ENCODE measurements around the gene FAIM. TPM values are rescaled to one million over a fixed set of nuclear protein-coding genes. Genes with fewer than 3 reads are reported as not detected.

Gene FAIM
- total RNA-seq = 7.0 and 10.7 TPM in 2 replicates

DNA sequence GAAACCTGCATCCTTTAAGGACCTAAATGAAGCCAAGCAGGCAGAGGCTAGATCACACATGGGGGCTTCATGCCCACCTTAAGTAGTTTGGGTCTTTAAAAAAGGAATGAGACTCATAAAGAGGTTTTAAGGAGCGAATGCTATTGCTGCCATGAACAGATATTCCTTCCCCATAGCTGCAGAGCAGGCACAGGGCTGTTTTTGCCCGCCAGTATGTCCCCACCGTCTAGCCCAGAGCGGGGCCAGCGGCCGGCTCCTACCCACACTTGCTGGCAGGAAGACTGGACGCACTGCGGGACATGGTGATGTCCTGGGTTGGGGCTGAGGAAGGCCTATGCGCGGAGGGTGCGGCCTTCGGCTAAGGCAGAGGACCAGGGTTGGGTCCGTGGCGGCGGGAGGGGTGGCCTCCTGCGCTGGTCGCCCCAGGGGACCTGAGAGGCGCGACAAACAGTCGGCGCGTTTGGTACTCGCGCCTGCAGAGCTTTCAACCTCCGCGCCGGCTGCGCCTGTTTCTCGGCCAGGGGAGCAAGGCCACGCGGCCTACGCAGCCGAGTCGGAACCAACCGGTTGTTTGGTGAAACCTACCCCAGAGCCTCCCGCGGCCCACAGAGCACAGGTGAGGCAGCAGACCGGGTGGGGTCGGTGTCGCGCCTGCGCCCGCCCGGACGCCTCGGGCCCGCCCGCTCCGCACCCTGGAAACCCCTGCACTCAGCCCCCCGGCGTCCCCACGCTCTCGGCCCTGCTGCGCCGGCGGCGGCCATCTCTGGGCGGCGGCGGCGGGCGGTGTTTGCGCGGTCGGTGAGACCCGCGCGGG is at the start of gene FAIM:
Gene FAIM, plus strand, starts transcription at position 450 of the 814 bp plus-strand sequence. CDS start 10,956 bp downstream, outside the sequence.

GRCh38 chr3:138594150-138594934 is 14.2 kb upstream of the FAIM start, which contains the start of gene CEP70:
CEP70 (minus strand) TSS chr3:138594260; CDS start chr3:138572927, 21,333 bp downstream.

Other genes starting within 250 kb of the FAIM start
- 0.16 TPM in 1 of 2 replicates, not detected in the other for gene ESYT3, start 174.2 kb upstream of the FAIM start, total RNA-seq
- gene CEP70, start 14.5 kb upstream of the FAIM start, total RNA-seq = 23.8 and 26.3 TPM in 2 replicates
- 3.9 and 11.5 TPM in 2 replicates for gene PIK3CB, start 226.2 kb downstream of the FAIM start, total RNA-seq